Activated gamma-delta T cell (primary cell): Measurements from ENCODE around the gene MACROD2.
"Not testable (repeated sequence)": the region's sequence is repeated elsewhere in the genome, so short reads cannot be mapped to it uniquely, and the experiment has no call there.

ENCODE experiments used
- DNase-seq: peaks from one replicate; lab custom pipeline; 2025; lab: John Stamatoyannopoulos, UW

The MACROD2 gene

DNA sequence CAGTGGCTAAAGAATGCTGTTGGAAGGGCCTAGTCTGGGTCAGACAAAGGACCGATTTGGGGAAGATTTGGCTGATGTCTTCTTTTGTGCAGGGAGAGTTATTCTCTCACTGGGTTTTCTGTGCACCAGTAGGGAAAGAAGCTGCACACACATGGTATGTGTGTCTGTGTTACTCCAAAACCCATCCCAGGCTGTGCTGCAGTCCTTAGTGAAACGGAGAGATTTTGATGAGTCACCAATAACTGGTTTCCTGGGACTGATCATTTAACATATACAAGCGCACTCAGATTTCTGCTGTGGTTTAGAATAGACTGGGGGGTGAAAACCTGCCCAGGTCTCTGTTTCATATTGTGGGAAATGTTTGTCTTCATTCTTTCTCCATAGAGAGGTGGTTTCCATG lies 1528.1 kb downstream of the MACROD2 start:
- DNase-seq: no peak

- no peak for DNase-seq
Observed at GRCh38 chr20:15528391-15529111, 1533.2 kb downstream of the MACROD2 start.

DNA sequence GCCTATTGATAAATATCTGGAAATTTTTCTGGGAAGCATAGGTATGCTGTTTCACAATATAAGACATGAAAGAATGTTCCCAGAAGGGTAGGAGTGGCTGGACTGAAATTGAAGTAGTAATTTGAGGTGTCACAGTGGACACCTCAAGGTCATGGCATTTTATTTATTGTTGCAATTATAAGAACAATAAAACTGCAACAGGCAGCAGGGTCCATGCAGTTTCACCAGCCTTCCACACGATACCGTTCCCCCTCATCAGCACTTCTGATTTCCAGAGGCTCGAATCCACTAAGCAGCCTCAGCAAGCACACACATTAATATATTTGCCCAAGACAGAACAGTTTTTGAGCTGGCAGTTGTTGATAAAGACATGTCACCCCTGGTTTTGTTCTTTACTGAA lies 1540.5 kb downstream of the MACROD2 start:
- DNase-seq: no peak

DNA sequence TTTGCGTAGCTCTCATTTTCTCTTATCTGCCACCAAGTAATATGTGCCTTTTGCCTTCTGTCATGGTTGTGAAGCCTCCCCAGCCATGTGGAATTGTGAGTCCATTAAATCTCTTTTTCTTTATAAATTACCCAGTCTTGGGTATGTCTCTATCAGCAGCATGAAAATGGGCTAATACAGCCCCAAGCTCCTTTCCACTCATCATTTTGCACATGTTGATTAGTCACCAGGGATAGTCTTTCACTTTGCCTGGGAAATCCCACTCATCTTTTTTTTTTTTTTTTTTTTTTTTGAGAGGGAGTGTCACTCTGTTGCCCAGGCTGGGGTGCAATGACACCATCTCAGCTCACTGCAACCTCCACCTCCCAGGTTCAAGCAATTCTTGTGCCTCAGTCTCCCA lies 1541.9 kb downstream of the MACROD2 start:
- not testable (repeated sequence) for DNase-seq

DNA sequence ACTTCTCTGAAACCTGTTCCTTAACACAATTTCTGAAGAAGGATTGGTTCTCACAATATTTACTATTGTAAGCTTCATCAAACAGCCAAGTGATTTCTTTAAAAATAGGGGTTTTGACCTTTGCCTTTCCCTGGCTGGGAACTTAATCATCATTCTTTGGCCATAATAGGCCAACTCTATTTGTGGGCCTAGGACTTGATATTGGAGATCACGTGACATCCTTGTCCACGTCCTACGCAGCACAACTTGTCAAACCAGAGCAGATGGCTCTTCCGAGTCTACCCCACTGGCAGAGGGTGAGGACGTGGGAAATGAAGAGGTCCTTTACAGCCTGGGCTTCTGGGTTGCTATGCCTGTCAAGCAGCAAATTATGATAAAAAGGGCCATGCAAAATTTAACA lies 1547.3 kb downstream of the MACROD2 start:
- no peak for DNase-seq

DNA sequence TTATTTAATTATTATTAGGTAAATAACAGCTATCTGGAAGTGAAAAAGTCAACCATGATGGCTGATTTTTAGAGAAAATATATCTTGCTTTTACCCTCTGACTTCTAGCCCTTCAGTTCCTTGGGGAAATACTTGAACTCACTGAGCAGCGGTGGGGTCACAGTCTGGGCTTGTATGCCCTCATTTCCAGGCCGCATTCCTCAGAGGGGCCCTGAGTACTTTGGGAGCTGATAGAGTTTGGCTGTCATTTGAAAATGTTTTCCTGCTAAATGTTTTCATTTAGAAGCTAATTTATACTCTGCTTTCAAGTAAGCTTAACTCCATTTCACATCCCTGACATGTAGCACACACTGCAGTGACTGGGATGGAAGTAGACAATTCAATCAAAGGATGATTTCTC lies 1549.4 kb downstream of the MACROD2 start:
- DNase-seq: no peak

DNA sequence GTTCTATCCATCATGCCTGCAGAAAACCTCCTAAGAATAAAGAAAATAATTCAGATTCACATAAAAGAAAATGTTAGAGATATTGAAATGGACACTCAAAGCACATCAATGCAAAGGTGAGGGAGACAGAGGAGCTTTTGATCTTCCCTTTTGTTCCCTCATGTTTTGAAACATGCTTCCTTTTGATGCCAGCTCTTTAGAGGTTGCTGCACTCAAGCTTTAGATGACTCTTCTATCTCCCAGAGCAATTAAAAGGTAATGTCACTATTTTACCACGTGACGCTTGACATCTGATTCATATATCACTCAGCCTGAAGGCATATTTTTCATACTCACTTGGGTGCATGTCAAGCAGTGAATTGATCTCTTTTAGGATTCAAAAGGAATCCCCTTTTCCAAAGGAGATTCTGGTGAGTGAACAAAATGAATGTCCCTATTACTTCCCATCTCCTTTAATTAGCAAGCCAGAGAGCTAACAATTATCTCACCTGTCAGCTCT lies 1551.3 kb downstream of the MACROD2 start:
- DNase-seq: no peak

DNA sequence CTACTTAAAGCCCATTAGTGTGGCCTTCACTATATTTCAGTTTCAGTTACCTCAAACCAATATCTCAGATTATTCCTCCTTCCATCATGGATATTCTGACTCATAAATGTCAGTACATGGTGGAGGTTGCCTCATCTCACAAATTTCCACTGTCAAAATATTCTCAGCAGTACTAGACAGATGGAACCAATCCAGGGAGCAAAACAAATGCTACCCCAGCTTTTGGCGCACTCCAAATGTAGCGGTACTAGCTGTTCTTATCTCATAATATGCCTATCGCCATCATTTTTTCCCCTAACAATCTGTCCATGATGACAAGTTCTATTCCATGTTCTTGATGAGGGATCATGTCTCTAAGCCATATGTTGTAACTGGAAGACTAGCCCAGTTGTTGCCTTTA lies 1551.8 kb downstream of the MACROD2 start:
- DNase-seq: no peak

DNA sequence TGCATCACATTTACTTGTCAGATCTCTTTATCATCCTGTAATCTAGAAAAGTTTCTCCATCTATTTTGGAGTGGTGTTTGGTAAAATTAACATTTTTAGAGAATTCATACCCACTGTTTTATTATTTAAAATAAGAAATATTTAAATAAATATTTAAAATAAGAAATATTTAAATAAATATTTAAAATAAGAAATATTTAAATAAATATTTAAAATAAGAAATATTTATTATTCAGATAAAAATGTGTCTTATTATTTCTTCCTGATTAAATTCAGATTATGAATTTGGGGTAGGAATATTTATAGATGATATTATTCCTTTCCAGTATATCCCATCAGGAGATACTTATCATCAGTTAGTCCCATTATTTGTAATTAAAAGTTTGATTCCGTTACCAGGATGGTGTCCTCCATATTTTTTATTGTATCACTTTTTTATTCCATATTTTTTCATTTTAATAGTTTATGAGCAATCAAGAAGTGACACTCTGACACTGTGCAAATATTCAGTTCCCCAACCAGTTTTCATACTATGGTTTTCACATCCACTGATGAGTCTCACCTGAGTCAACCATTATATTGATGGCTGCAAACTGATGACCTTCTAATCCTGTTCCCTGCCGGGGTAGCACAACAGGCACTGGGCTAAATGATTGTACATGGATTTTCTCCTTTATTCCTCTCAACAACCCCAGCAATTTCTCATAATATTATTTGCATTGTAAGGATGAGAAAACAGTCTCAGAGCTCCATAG lies 1555.0 kb downstream of the MACROD2 start:
- DNase-seq: no peak

DNA sequence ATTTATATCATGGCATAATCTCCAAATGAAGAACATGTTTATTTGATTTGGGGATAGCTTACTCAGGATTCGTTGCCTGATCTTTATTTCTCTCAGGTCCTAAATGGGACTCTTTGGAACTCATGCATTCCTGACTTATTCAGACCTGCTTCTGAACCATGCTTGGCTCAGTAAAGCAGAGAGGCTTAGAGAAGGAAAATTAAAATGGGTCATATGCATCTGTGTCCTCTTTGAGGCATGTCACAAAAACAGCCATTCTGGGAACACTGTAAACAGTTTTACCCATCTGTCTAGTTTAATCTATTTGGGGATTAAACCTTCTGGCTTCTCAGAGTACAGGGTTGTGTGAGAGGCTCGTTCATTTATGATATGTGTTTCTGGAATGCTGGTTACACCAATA lies 1560.6 kb downstream of the MACROD2 start:
- DNase-seq: no peak

GRCh38 chr20:15556869-15557268 lies 1561.6 kb downstream of the MACROD2 start:
- DNase-seq: no peak

DNA sequence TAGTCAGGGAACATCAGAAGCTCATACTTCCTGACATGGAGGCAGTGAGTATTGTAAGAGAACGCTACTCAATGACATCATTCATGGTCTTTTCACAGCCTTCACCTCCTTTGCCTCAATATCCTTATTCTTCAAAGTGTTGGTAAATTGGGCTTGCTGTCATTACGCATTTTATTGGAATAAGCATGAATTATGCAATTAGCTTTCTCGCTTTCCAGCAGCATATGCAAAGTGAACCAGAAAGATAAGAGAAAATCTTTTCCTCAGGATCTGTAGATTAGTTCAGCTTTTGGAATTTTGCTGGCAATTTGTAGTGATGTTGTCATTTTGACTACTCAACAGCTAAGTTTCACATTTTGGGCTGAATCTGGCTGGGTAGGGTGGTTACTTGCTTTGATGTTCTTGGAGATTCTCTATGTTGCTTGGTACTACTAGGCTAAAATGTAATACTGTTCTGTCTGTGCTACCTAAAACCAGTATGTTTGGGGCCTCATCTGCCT lies 1565.8 kb downstream of the MACROD2 start:
- DNase-seq: no peak

DNA sequence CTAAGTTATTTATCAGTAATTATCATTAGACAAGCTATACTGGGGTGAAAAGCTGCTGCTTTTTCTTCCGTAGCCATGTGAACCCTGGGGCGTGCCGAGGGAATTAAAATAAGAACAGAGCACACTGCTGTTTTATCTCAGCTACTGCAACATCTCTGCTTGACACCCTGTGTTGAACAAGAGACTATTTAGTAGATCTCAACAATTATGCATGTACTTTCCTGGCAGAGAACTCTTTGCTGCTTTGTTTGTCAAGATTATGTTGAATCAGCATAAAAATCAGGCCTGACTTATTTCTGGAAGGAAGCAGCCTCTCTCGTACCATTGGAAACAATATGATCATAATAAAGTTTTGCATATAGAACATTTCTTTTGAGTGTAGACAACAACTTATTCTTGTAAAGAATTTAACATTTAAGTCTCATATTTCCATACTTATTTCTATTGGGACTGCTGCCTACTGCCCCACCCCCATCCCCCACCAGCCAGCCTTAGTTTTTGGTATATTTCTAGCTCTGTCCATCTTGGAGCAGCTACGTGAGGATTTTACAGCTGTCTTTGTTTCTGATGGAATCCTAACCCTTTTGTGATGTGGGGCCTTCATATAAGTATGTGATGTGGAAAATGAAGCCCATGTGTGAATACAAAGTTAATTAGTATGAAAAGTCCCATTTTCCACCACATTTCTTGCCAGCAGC lies 1566.5 kb downstream of the MACROD2 start:
- DNase-seq: no peak

DNA sequence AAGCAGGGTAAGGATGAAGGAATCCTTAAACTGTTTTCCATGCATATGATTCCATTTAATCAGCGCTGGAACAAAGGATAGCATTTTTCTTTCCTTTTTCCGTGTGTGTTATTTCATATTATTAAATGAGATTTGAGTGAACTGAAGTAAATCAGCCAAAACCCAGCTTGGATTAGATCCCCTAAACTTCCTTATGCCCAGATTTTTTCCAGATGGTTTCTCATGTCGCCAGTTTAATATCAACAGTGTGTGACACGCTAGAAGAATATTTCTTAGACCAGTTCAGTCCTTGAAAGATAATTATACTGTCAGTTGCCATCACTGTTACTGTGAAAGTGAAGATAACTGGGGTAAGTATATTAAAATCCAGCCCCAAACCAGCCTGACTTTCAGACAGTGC lies 1568.5 kb downstream of the MACROD2 start:
- DNase-seq: no peak

DNA sequence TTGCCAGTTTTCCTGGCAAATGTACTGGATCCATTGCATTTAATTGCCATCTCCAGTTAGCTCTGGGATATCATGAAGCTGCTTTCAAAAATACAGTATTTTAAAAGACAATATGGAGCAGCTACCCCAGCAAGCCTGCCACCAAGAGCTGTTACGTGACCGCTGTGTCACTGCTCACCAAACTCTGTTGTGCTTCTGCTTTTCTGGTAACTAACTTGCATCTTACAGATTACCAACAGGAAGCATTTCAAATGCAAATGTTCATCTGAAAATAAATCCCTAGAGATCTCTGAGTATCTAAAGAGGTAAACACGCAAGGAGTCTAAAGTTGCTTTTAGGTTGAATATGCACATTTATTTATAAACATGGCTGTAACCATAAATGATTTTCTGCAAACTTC lies 1569.7 kb downstream of the MACROD2 start:
- DNase-seq: no peak

DNA sequence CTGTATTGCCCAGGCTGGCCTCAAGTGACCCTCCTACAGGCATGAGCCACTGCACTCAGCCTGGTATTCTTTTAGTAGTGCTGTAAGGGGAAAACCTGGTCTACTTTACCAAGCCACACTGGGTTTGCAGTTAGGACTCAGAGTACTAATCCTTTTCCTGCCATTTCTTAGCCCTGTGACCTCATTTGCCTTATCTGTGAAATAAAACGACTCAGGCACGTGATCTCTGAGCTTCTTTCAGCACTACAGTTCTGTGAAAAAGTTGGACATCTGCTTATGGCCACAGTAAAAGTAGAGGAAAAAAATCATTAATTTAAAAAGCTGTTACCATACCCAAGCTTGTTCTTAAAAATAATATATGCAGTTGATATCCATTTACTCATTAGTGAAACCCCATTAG lies 1570.5 kb downstream of the MACROD2 start:
- no peak for DNase-seq

DNA sequence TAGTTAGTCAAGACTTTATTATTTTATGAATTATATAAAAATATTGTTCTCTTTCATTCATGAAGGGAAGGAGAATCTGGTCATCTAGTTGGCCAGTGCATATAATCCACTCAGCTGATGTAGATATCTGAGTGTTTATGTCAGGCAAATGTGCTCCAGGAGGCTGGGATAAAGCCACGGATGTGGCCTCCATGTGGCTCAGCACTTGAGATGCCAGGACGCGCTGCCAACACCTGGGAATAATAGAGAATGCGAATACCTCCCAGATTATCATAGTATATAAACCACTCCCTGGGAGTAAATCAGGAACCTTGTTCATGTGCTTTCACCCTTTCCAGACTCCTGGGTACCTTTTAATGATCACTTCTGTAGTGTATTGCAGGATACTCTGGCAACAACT lies 1571.9 kb downstream of the MACROD2 start:
- DNase-seq: no peak

DNA sequence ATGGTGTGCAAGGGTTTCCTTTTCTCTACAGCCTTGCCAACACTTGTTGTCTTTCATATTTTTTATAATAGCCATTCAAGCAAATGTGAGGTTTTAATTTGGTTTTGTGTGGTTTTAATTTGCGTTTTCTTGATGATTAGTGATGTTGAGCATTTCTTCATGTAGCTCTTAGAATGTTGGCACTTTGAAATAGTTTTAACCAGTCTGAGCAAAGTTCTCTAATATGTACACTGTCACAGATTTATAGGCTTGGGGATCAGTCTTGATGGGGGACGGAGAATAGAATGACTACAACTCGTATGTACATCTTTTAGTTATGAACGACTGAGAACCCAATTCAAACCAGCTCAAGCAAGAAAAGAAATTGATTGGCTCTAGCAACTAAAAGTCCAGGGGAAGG lies 1574.8 kb downstream of the MACROD2 start:
- DNase-seq: no peak

GRCh38 chr20:15571056-15571455 lies 1575.7 kb downstream of the MACROD2 start:
- DNase-seq: no peak

GRCh38 chr20:15575255-15575654 lies 1579.9 kb downstream of the MACROD2 start:
- DNase-seq: no peak

DNA sequence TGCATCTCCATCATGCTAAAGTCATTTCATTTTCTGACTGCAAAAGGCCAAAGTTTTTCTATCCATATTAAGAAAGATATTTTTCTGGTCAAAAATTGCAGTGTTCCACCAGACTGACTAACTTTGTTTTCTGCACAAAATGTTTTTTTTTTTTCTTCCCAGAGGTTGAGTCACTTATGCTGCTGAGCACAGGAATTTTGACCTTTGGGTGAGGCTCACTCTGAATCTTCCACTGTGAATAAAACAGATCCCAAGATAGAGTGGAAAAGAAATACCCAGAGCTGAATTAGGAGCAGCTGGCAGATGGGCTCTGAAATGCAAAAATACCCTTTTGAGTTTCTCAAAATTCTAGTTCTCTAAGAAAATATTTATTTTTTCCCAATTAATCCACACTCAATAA lies 1581.1 kb downstream of the MACROD2 start:
- DNase-seq: no peak

GRCh38 chr20:15578113-15578512 lies 1582.8 kb downstream of the MACROD2 start:
- no peak for DNase-seq

- DNase-seq: no peak
Observed at GRCh38 chr20:15579688-15580087, 1584.4 kb downstream of the MACROD2 start.
